H1 (cell line): ENCODE results near the gene TIFAB. TPM values are rescaled to one million over a fixed set of nuclear protein-coding genes. Genes with fewer than 3 reads are reported as not detected.
A peak's percentile ranks its signal among the peaks of the same experiment; 100 is the strongest.

Experiments
- CTCF ChIA-PET: fragments of 300-600 bp; sonication (Branson Sonifier 250); formaldehyde crosslinking; loops from one replicate; lab custom pipeline; 2021; ENCODE audit not compliant: partially characterized antibody; lab: Charles Lee
- POLR2A ChIA-PET: fragments of 300-600 bp; sonication (Branson Sonifier 250); formaldehyde crosslinking; loops from one replicate; lab custom pipeline; 2021; ENCODE audit warnings: inconsistent platforms; ENCODE audit not compliant: partially characterized antibody; lab: Charles Lee
- DNase-seq, 2 experiments: peaks; one replicate each; pipeline versions ENCODE4 v3.0.0 to v3.0.0-alpha.2; 2010 to 2022; ENCODE audit warnings: low spot score in 2 of 2, low read depth in 1 of 2, mixed read lengths in 1 of 2
- FAIRE-seq: peaks from 2 replicates; lab custom pipeline; 2011; peaks lifted over from hg19 to GRCh38; lab: Jason Lieb, UNC
- H2AFZ ChIP-seq: 2 replicates; pipeline ENCODE4 v1.8.1; 2012; ENCODE audit warnings: low read length, inconsistent platforms
- H2AK5ac ChIP-seq: 2 replicates; pipeline ENCODE4 v1.6.1; 2013; ENCODE audit warnings: low read depth, low read length
- H2BK120ac ChIP-seq: replicated peaks from 2 replicates; pipeline ENCODE3; 2013; ENCODE audit warnings: low read depth, low read length, inconsistent platforms
- H2BK12ac ChIP-seq: 2 replicates; pipeline ENCODE4 v1.6.1; 2013; ENCODE audit warnings: low read depth, low read length
- H2BK15ac ChIP-seq: 2 replicates; pipeline ENCODE4 v1.6.1; 2013; ENCODE audit warnings: low read length
- H2BK20ac ChIP-seq: 2 replicates; pipeline ENCODE4 v1.6.1; 2013; ENCODE audit warnings: low read length
- H2BK5ac ChIP-seq: 2 replicates; pipeline ENCODE4 v1.6.1; 2013; ENCODE audit warnings: low read depth, low read length
- H3K14ac ChIP-seq: 2 replicates; pipeline ENCODE4 v1.6.1; 2013; ENCODE audit warnings: inconsistent platforms; ENCODE audit not compliant: insufficient read length
- H3K18ac ChIP-seq: 2 replicates; pipeline ENCODE4 v1.6.1; 2013; ENCODE audit warnings: low read length; ENCODE audit errors: extremely low read depth
- H3K23ac ChIP-seq: 2 replicates; pipeline ENCODE4 v1.6.1; 2013; ENCODE audit warnings: inconsistent platforms; ENCODE audit not compliant: insufficient read length
- H3K23me2 ChIP-seq: 2 replicates; pipeline ENCODE4 v1.6.1; 2013; ENCODE audit warnings: low read depth, low read length
- H3K27ac ChIP-seq: 2 replicates; pipeline ENCODE4 v1.6.1; 2011; ENCODE audit warnings: low read depth, low read length, inconsistent platforms
- H3K27me3 ChIP-seq, 4 experiments: replicated peaks in 1 of 4; 1 replicate in 1 of 4; 2 replicates in 3 of 4; pipeline versions ENCODE4 v1.6.1 to v1.8.1; 2011 to 2013; ENCODE audit warnings: low read length in 3 of 4, mild to moderate bottlenecking in 3 of 4, inconsistent platforms in 2 of 4, mixed read lengths in 2 of 4, moderate library complexity in 1 of 4; ENCODE audit not compliant: control insufficient read depth in 3 of 4, insufficient read depth in 3 of 4; ENCODE audit errors: extremely low read depth in 1 of 4
- H3K36me3 ChIP-seq, 4 experiments: 2 replicates each; pipeline versions ENCODE4 v1.6.1 to v1.8.1; 2011 to 2013; ENCODE audit warnings: mild to moderate bottlenecking in 4 of 4, low read length in 3 of 4, moderate library complexity in 2 of 4, control low read depth in 1 of 4, inconsistent platforms in 1 of 4; ENCODE audit not compliant: insufficient read depth in 4 of 4, control insufficient read depth in 2 of 4
- H3K4ac ChIP-seq: replicated peaks from 2 replicates; pipeline ENCODE3; 2013; ENCODE audit warnings: low read length, low read depth, mixed read lengths, inconsistent platforms; ENCODE audit not compliant: insufficient read length
- H3K4me1 ChIP-seq, 4 experiments: replicated peaks in 1 of 4; 1 replicate in 1 of 4; 2 replicates in 3 of 4; pipeline versions ENCODE4 v1.6.1 to v1.8.1; 2011 to 2013; ENCODE audit warnings: low read length in 3 of 4, inconsistent platforms in 2 of 4, mixed read lengths in 1 of 4; ENCODE audit not compliant: insufficient read depth in 4 of 4, control insufficient read depth in 3 of 4
- H3K4me2 ChIP-seq, 2 experiments: 2 replicates each; pipeline versions ENCODE4 v1.6.1 to v1.8.1; 2011 to 2013; ENCODE audit warnings: low read depth in 2 of 2, low read length in 2 of 2, control low read depth in 1 of 2, inconsistent platforms in 1 of 2, mild to moderate bottlenecking in 1 of 2; ENCODE audit not compliant: insufficient read depth in 1 of 2
- H3K4me3 ChIP-seq, 4 experiments: fragments of 200-600, 300-600 bp in 1 of 4; sonication (generic), shearing (Covaris generic), sonication (Bioruptor Twin) in 1 of 4; 2 replicates each; pipeline versions ENCODE4 v1.5.1 to v1.8.1; 2011 to 2016; ENCODE audit warnings: low read length in 4 of 4, low read depth in 3 of 4, control low read depth in 2 of 4, inconsistent platforms in 2 of 4, mild to moderate bottlenecking in 2 of 4, mixed read lengths in 1 of 4, moderate library complexity in 1 of 4; ENCODE audit not compliant: insufficient read depth in 2 of 4; ENCODE audit errors: extremely low read depth in 1 of 4
- H3K56ac ChIP-seq: replicated peaks from 2 replicates; pipeline ENCODE3; 2013; ENCODE audit warnings: low read depth, mild to moderate bottlenecking, mixed read lengths, low read length, inconsistent platforms; ENCODE audit not compliant: insufficient read length
- H3K79me1 ChIP-seq: 2 replicates; pipeline ENCODE4 v1.6.1; 2013; ENCODE audit warnings: low read depth, low read length, control low read depth
- H3K79me2 ChIP-seq, 2 experiments: 2 replicates each; pipeline versions ENCODE4 v1.6.1 to v1.8.1; 2012 to 2013; ENCODE audit warnings: low read length in 2 of 2, mild to moderate bottlenecking in 2 of 2, inconsistent platforms in 1 of 2; ENCODE audit not compliant: insufficient read depth in 2 of 2, control insufficient read depth in 1 of 2
- H3K9ac ChIP-seq, 4 experiments: replicated peaks in 1 of 4; 1 replicate in 1 of 4; 2 replicates in 3 of 4; pipeline versions ENCODE4 v1.6.1 to v1.8.1; 2011 to 2013; ENCODE audit warnings: low read depth in 3 of 4, low read length in 3 of 4, control low read depth in 2 of 4, mild to moderate bottlenecking in 2 of 4, moderate library complexity in 2 of 4, inconsistent platforms in 1 of 4; ENCODE audit errors: extremely low read depth in 1 of 4
- H3K9me3 ChIP-seq, 2 experiments: 2 replicates each; pipeline versions ENCODE4 v1.6.1 to v1.8.1; 2012 to 2013; ENCODE audit warnings: mild to moderate bottlenecking in 2 of 2, moderate library complexity in 2 of 2, control low read depth in 1 of 2, inconsistent platforms in 1 of 2, low read depth in 1 of 2, low read length in 1 of 2, mixed read lengths in 1 of 2; ENCODE audit not compliant: insufficient read depth in 2 of 2
- H4K20me1 ChIP-seq, 2 experiments: replicated peaks in 1 of 2; 2 replicates each; pipeline versions ENCODE3 to v1.8.1; 2011 to 2013; ENCODE audit warnings: inconsistent platforms in 2 of 2, low read length in 2 of 2, mild to moderate bottlenecking in 1 of 2; ENCODE audit not compliant: insufficient read depth in 2 of 2, control insufficient read depth in 1 of 2
- H4K5ac ChIP-seq: 2 replicates; pipeline ENCODE4 v1.6.1; 2013; ENCODE audit warnings: low read length, low read depth, mixed read lengths, inconsistent platforms; ENCODE audit not compliant: insufficient read length
- H4K8ac ChIP-seq: 2 replicates; pipeline ENCODE4 v1.8.0; 2013; ENCODE audit warnings: mild to moderate bottlenecking, moderate library complexity, low read length, inconsistent platforms; ENCODE audit not compliant: insufficient read depth; ENCODE audit errors: extremely low read depth
- H4K91ac ChIP-seq: replicated peaks from 2 replicates; pipeline ENCODE3; 2013; ENCODE audit warnings: low read length, mixed read lengths, inconsistent platforms; ENCODE audit not compliant: insufficient read length
- BACH1 ChIP-seq: IDR thresholded peaks from 2 replicates; pipeline ENCODE4 v1.6.1; 2012; ENCODE audit warnings: low read length, improper control_type of control experiment
- FOSL1 ChIP-seq: IDR thresholded peaks from 2 replicates; pipeline ENCODE4 v1.6.1; 2011; ENCODE audit warnings: mild to moderate bottlenecking, low read depth, low read length, moderate library complexity; ENCODE audit not compliant: insufficient read depth
- PHF8 ChIP-seq: fragments of 200-600 bp; sonication (generic); conservative IDR thresholded peaks from 2 replicates; pipeline ENCODE4 v1.7.1; 2012; ENCODE audit warnings: low read depth, mild to moderate bottlenecking, inconsistent platforms, low read length, moderate library complexity
- RFX5 ChIP-seq: IDR thresholded peaks from 2 replicates; pipeline ENCODE4 v1.6.1; 2011; ENCODE audit warnings: low read depth, low read length, improper control_type of control experiment, borderline replicate concordance
- RNF2 ChIP-seq: fragments of 200-900, 300-1000 bp; sonication (generic); IDR thresholded peaks from 2 replicates; pipeline ENCODE4 v1.7.1; 2016; ENCODE audit warnings: borderline replicate concordance, low read depth, mild to moderate bottlenecking, antibody characterized with exemption, low read length; ENCODE audit not compliant: poor library complexity, severe bottlenecking; ENCODE audit errors: missing control alignments
- SRF ChIP-seq: IDR thresholded peaks from 2 replicates; pipeline ENCODE4 v1.6.1; 2011; ENCODE audit warnings: mild to moderate bottlenecking, low read depth, low read length, moderate library complexity
- SUZ12 ChIP-seq: fragments of 200-600 bp; sonication (generic); IDR thresholded peaks from 2 replicates; pipeline ENCODE4 v1.6.1; 2012; ENCODE audit warnings: mild to moderate bottlenecking, inconsistent platforms, low read length, moderate library complexity, mixed read lengths
- TAF7 ChIP-seq: optimal IDR thresholded peaks from 2 replicates; pipeline ENCODE3; 2011; ENCODE audit warnings: low read depth, mild to moderate bottlenecking, inconsistent platforms, low read length, moderate library complexity, borderline replicate concordance
- YY1 ChIP-seq: IDR thresholded peaks from 2 replicates; pipeline ENCODE4 v1.6.1; 2011; ENCODE audit warnings: low read depth, mild to moderate bottlenecking, low read length
- WGBS, 2 experiments: shearing (Covaris generic) in 1 of 2; methylation state at CpG; one replicate each; pipeline versions ENCODE4 v1.1.6 to v1.1.7; 2013 to 2015; ENCODE audit warnings: low lambda C conversion rate in 2 of 2, mixed read lengths in 2 of 2, inconsistent platforms in 1 of 2, low coverage in 1 of 2, missing lambda C conversion rate in 1 of 2; ENCODE audit not compliant: insufficient replicate concordance in 2 of 2, insufficient coverage in 1 of 2, insufficient read length in 1 of 2; ENCODE audit errors: extremely low coverage in 1 of 2, missing lambda C conversion rate in 1 of 2; 5-methylcytosine and 5-hydroxymethylcytosine counted together
- polyA plus RNA-seq, 7 experiments: library from polyadenylated mRNA; depleted of rRNA in 3 of 7; stranded (reverse) in 5 of 7; unstranded in 2 of 7; fragments of >200 nt in 5 of 7; fragments of 200-250 nt in 2 of 7; gene quantifications; 1 replicate in 5 of 7; 2 replicates in 1 of 7; 4 replicates in 1 of 7; pipeline versions ENCODE4 v1.2.1 to v1.2.3, GENCODE V29; 2011 to 2013; ENCODE audit warnings: missing spikeins in 2 of 7, mixed read lengths in 2 of 7
- total RNA-seq: library from RNA; stranded (reverse); fragmentation: NEBNext Ultra II Directional; extraction: Animal tissue kit (Norgen Biotek cat#: 25700); gene quantifications from 2 replicates; pipeline ENCODE4 v1.2.1, GENCODE V29; 2021
- TF ChIP-seq, protein P1 (sequence below): IDR thresholded peaks from 2 replicates; pipeline ENCODE4 v1.6.1; 2011; ENCODE audit warnings: low read depth, mild to moderate bottlenecking, low read length; ENCODE audit not compliant: insufficient read depth
- TF ChIP-seq, protein P2 (sequence below): IDR thresholded peaks from 2 replicates; pipeline ENCODE4 v1.6.1; 2012; ENCODE audit warnings: low read length, inconsistent platforms

TIFAB gene
- total and polyA plus RNA-seq, 2 of the 8 experiments (the other 6 are each of a cell fraction or from before 2014, with no cell fraction given) = not detected

DNA sequence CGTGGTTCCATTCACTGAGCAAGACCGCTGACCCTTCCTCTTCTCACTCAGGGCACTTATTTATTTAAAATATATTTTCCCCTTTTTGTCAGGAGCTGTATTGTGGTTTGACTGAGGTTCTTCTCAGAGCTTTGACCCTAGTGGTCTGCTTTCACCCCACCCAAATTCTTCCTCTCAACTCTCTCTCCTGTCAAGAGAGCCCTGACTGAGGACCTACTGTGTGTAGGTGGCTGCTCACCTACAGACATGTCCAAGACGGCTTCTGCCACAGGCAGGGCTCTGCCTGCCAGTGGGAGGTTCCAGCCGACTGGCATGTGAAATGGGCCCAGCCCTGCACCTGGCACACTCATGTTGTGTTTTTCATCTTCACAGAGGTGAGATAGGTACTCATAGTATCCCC, 10.2 kb downstream of the TIFAB start:
- Histone ChIP-seq H2AFZ (no peak overlapping the region), H3K4me2 (no peak overlapping the region), H3K14ac (no peak overlapping the region), H2BK5ac (no peak overlapping the region), H2AK5ac (no peak overlapping the region), H4K5ac (no peak overlapping the region), H3K18ac (no peak overlapping the region), H3K79me1 (no peaks in the 10 kb centered on the region), H3K56ac (no peak overlapping the region), H4K8ac (no peak overlapping the region), H3K36me3 (no peaks in the 10 kb centered on the region), H3K23ac (no peak overlapping the region), H3K23me2 (no peaks in the 10 kb centered on the region; the same call in 1 of the 2 replicates), H3K27me3 (no peaks in the 10 kb centered on the region; a peak in 1 of 7 replicates), H4K20me1 (no peaks in the 10 kb centered on the region), H3K9me3 (no peaks in the 10 kb centered on the region), H2BK20ac (no peak overlapping the region), H2BK12ac (no peak overlapping the region), H2BK120ac (no peak overlapping the region), H3K79me2 (no peaks in the 10 kb centered on the region), H3K27ac (no peak overlapping the region), H3K9ac (no peak overlapping the region), H3K4me1 (no peaks in the 10 kb centered on the region; a peak in 1 of 7 replicates), H4K91ac (no peak overlapping the region), H3K4ac (no peak overlapping the region), H3K4me3 (no peak overlapping the region), H2BK15ac (no peak overlapping the region)
- CTCF ChIA-PET = interaction anchor here (1.1 to 19.4 kb wide), 4 partner anchors 11 to 126 kb away, joined by 3 to 264 read pairs (median 34); no protein-coding TSS in a partner anchor
- POLR2A ChIA-PET = no interaction called here
- WGBS, 2 experiments = 96% methylated on average over 4 of the region's 4 CpGs; no CpG with 5 or more reads in 1 of the 2 experiments
- FAIRE-seq = no peak
- peak in 1 of 2 experiments; percentile 24 for DNase-seq
- TF ChIP-seq SUZ12 (no peak), TAF7 (no peak), BACH1 (no peak), SRF (no peak), RNF2 (no peak), RFX5 (no peak), FOSL1 (no peak), PHF8 (no peak), YY1 (no peak)
- TF ChIP-seq, protein P1, sequence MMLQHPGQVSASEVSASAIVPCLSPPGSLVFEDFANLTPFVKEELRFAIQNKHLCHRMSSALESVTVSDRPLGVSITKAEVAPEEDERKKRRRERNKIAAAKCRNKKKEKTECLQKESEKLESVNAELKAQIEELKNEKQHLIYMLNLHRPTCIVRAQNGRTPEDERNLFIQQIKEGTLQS = no peak
- TF ChIP-seq, protein P2, sequence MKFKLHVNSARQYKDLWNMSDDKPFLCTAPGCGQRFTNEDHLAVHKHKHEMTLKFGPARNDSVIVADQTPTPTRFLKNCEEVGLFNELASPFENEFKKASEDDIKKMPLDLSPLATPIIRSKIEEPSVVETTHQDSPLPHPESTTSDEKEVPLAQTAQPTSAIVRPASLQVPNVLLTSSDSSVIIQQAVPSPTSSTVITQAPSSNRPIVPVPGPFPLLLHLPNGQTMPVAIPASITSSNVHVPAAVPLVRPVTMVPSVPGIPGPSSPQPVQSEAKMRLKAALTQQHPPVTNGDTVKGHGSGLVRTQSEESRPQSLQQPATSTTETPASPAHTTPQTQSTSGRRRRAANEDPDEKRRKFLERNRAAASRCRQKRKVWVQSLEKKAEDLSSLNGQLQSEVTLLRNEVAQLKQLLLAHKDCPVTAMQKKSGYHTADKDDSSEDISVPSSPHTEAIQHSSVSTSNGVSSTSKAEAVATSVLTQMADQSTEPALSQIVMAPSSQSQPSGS = no peak
